Measurements from ENCODE around the gene PRIM2.
"Not testable (repeated sequence)": the region's sequence is repeated elsewhere in the genome, so short reads cannot be mapped to it uniquely, and the experiment has no call there.

Gene PRIM2

GRCh38 chr6:57480194-57480593, 162.8 kb downstream of the PRIM2 start:
- not testable (repeated sequence) for H3K9me2 ChIP-seq (replicated peaks; ENCODE audit: low read depth, low read length); H3K4me1 ChIP-seq (ENCODE audit: insufficient read depth, low read length, poor library complexity, severe bottlenecking); H3F3A ChIP-seq (ENCODE audit: low read depth); H3K36me3 ChIP-seq (ENCODE audit: insufficient read depth, low read length); H3K4me2 ChIP-seq (ENCODE audit: low read depth, low read length, poor library complexity, severe bottlenecking); H3K27me3 ChIP-seq (ENCODE audit: insufficient read depth, low read length, poor library complexity, severe bottlenecking); H3K9me3 ChIP-seq (ENCODE audit: insufficient read depth, low read depth, low read length); H4K20me1 ChIP-seq (ENCODE audit: insufficient read depth, low read length, poor library complexity, severe bottlenecking); H2AFZ ChIP-seq (ENCODE audit: low read length); H3K4me3 ChIP-seq (ENCODE audit: low read length, poor library complexity, severe bottlenecking); H3K79me2 ChIP-seq (ENCODE audit: insufficient read depth, low read length); H3K9ac ChIP-seq (ENCODE audit: low read depth, low read length, poor library complexity, severe bottlenecking)

- not testable (repeated sequence) for H3K9me3 ChIP-seq (ENCODE audit: insufficient read depth, low read depth, low read length); H3K4me1 ChIP-seq (ENCODE audit: insufficient read depth, low read length, poor library complexity, severe bottlenecking); H3K9me2 ChIP-seq (replicated peaks; ENCODE audit: low read depth, low read length); H3K9ac ChIP-seq (ENCODE audit: low read depth, low read length, poor library complexity, severe bottlenecking); H3K36me3 ChIP-seq (ENCODE audit: insufficient read depth, low read length); H2AFZ ChIP-seq (ENCODE audit: low read length); H3K4me2 ChIP-seq (ENCODE audit: low read depth, low read length, poor library complexity, severe bottlenecking); H3K27me3 ChIP-seq (ENCODE audit: insufficient read depth, low read length, poor library complexity, severe bottlenecking); H4K20me1 ChIP-seq (ENCODE audit: insufficient read depth, low read length, poor library complexity, severe bottlenecking); H3K79me2 ChIP-seq (ENCODE audit: insufficient read depth, low read length); H3K4me3 ChIP-seq (ENCODE audit: low read length, poor library complexity, severe bottlenecking); H3F3A ChIP-seq (ENCODE audit: low read depth)
Observed at GRCh38 chr6:57481121-57481520, 163.7 kb downstream of the PRIM2 start.

GRCh38 chr6:57482471-57482870, 165.0 kb downstream of the PRIM2 start:
- H3K9ac ChIP-seq (ENCODE audit: low read depth, low read length, poor library complexity, severe bottlenecking); H3K36me3 ChIP-seq (ENCODE audit: insufficient read depth, low read length); H3K27me3 ChIP-seq (ENCODE audit: insufficient read depth, low read length, poor library complexity, severe bottlenecking); H4K20me1 ChIP-seq (ENCODE audit: insufficient read depth, low read length, poor library complexity, severe bottlenecking); H3K9me3 ChIP-seq (ENCODE audit: insufficient read depth, low read depth, low read length); H3K4me1 ChIP-seq (ENCODE audit: insufficient read depth, low read length, poor library complexity, severe bottlenecking); H2AFZ ChIP-seq (ENCODE audit: low read length); H3K4me2 ChIP-seq (ENCODE audit: low read depth, low read length, poor library complexity, severe bottlenecking); H3K9me2 ChIP-seq (replicated peaks; ENCODE audit: low read depth, low read length); H3K4me3 ChIP-seq (ENCODE audit: low read length, poor library complexity, severe bottlenecking); H3K79me2 ChIP-seq (ENCODE audit: insufficient read depth, low read length); H3F3A ChIP-seq (ENCODE audit: low read depth): not testable (repeated sequence)

GRCh38 chr6:57486494-57487081, 169.2 kb downstream of the PRIM2 start:
- H3K9me3 ChIP-seq (ENCODE audit: insufficient read depth, low read depth, low read length); H4K20me1 ChIP-seq (ENCODE audit: insufficient read depth, low read length, poor library complexity, severe bottlenecking); H3K27me3 ChIP-seq (ENCODE audit: insufficient read depth, low read length, poor library complexity, severe bottlenecking); H3K36me3 ChIP-seq (ENCODE audit: insufficient read depth, low read length); H3K9me2 ChIP-seq (replicated peaks; ENCODE audit: low read depth, low read length); H3K4me2 ChIP-seq (ENCODE audit: low read depth, low read length, poor library complexity, severe bottlenecking); H3F3A ChIP-seq (ENCODE audit: low read depth); H3K79me2 ChIP-seq (ENCODE audit: insufficient read depth, low read length); H2AFZ ChIP-seq (ENCODE audit: low read length); H3K4me1 ChIP-seq (ENCODE audit: insufficient read depth, low read length, poor library complexity, severe bottlenecking); H3K9ac ChIP-seq (ENCODE audit: low read depth, low read length, poor library complexity, severe bottlenecking); H3K4me3 ChIP-seq (ENCODE audit: low read length, poor library complexity, severe bottlenecking): not testable (repeated sequence)

- H3K4me2 ChIP-seq (ENCODE audit: low read depth, low read length, poor library complexity, severe bottlenecking); H4K20me1 ChIP-seq (ENCODE audit: insufficient read depth, low read length, poor library complexity, severe bottlenecking); H3K79me2 ChIP-seq (ENCODE audit: insufficient read depth, low read length); H3K36me3 ChIP-seq (ENCODE audit: insufficient read depth, low read length); H3K4me3 ChIP-seq (ENCODE audit: low read length, poor library complexity, severe bottlenecking); H3K9me2 ChIP-seq (replicated peaks; ENCODE audit: low read depth, low read length); H3K9ac ChIP-seq (ENCODE audit: low read depth, low read length, poor library complexity, severe bottlenecking); H3K27me3 ChIP-seq (ENCODE audit: insufficient read depth, low read length, poor library complexity, severe bottlenecking); H3K4me1 ChIP-seq (ENCODE audit: insufficient read depth, low read length, poor library complexity, severe bottlenecking); H3K9me3 ChIP-seq (ENCODE audit: insufficient read depth, low read depth, low read length); H2AFZ ChIP-seq (ENCODE audit: low read length); H3F3A ChIP-seq (ENCODE audit: low read depth): not testable (repeated sequence)
Observed at GRCh38 chr6:57488551-57488950, 171.1 kb downstream of the PRIM2 start.

GRCh38 chr6:57489887-57490286, 172.5 kb downstream of the PRIM2 start:
- not testable (repeated sequence) for H3K9me3 ChIP-seq (ENCODE audit: insufficient read depth, low read depth, low read length); H3K4me2 ChIP-seq (ENCODE audit: low read depth, low read length, poor library complexity, severe bottlenecking); H3K4me1 ChIP-seq (ENCODE audit: insufficient read depth, low read length, poor library complexity, severe bottlenecking); H3K79me2 ChIP-seq (ENCODE audit: insufficient read depth, low read length); H3K27me3 ChIP-seq (ENCODE audit: insufficient read depth, low read length, poor library complexity, severe bottlenecking); H2AFZ ChIP-seq (ENCODE audit: low read length); H3F3A ChIP-seq (ENCODE audit: low read depth); H3K4me3 ChIP-seq (ENCODE audit: low read length, poor library complexity, severe bottlenecking); H4K20me1 ChIP-seq (ENCODE audit: insufficient read depth, low read length, poor library complexity, severe bottlenecking); H3K9ac ChIP-seq (ENCODE audit: low read depth, low read length, poor library complexity, severe bottlenecking); H3K9me2 ChIP-seq (replicated peaks; ENCODE audit: low read depth, low read length); H3K36me3 ChIP-seq (ENCODE audit: insufficient read depth, low read length)

GRCh38 chr6:57491795-57492194, 174.4 kb downstream of the PRIM2 start:
- not testable (repeated sequence) for H4K20me1 ChIP-seq (ENCODE audit: insufficient read depth, low read length, poor library complexity, severe bottlenecking); H2AFZ ChIP-seq (ENCODE audit: low read length); H3F3A ChIP-seq (ENCODE audit: low read depth); H3K79me2 ChIP-seq (ENCODE audit: insufficient read depth, low read length); H3K9me2 ChIP-seq (replicated peaks; ENCODE audit: low read depth, low read length); H3K36me3 ChIP-seq (ENCODE audit: insufficient read depth, low read length); H3K4me3 ChIP-seq (ENCODE audit: low read length, poor library complexity, severe bottlenecking); H3K4me1 ChIP-seq (ENCODE audit: insufficient read depth, low read length, poor library complexity, severe bottlenecking); H3K4me2 ChIP-seq (ENCODE audit: low read depth, low read length, poor library complexity, severe bottlenecking); H3K9me3 ChIP-seq (ENCODE audit: insufficient read depth, low read depth, low read length); H3K9ac ChIP-seq (ENCODE audit: low read depth, low read length, poor library complexity, severe bottlenecking); H3K27me3 ChIP-seq (ENCODE audit: insufficient read depth, low read length, poor library complexity, severe bottlenecking)

GRCh38 chr6:57496251-57496650, 178.8 kb downstream of the PRIM2 start:
- H3K27me3 ChIP-seq (ENCODE audit: insufficient read depth, low read length, poor library complexity, severe bottlenecking); H3K79me2 ChIP-seq (ENCODE audit: insufficient read depth, low read length); H3K9ac ChIP-seq (ENCODE audit: low read depth, low read length, poor library complexity, severe bottlenecking); H3K4me1 ChIP-seq (ENCODE audit: insufficient read depth, low read length, poor library complexity, severe bottlenecking); H4K20me1 ChIP-seq (ENCODE audit: insufficient read depth, low read length, poor library complexity, severe bottlenecking); H3K4me3 ChIP-seq (ENCODE audit: low read length, poor library complexity, severe bottlenecking); H3K9me3 ChIP-seq (ENCODE audit: insufficient read depth, low read depth, low read length); H3K36me3 ChIP-seq (ENCODE audit: insufficient read depth, low read length); H3F3A ChIP-seq (ENCODE audit: low read depth); H3K4me2 ChIP-seq (ENCODE audit: low read depth, low read length, poor library complexity, severe bottlenecking); H3K9me2 ChIP-seq (replicated peaks; ENCODE audit: low read depth, low read length); H2AFZ ChIP-seq (ENCODE audit: low read length): not testable (repeated sequence)
